ENCODE results near the gene KRT71. TPM values are rescaled to one million over a fixed set of nuclear protein-coding genes. Genes with fewer than 3 reads are reported as not detected.

The KRT71 gene
- polyA plus RNA-seq, 1 donor from 2014 or later = not detected

GRCh38 chr12:52535574-52535973, 17.4 kb downstream of the KRT71 start:
- Histone ChIP-seq H3K4me3 (ENCODE audit: low read length) (no peak overlapping the region), H3K9me2 (ENCODE audit: insufficient read depth, low read length) (no peaks in the 10 kb centered on the region), H2AFZ (ENCODE audit: low read depth, low read length) (no peak overlapping the region), H3K4me2 (ENCODE audit: low read length) (no peak overlapping the region), H3K36me3 (ENCODE audit: insufficient read depth, low read length) (no peaks in the 10 kb centered on the region), H3K27me3 (ENCODE audit: insufficient read depth, low read depth, low read length) (no peaks in the 10 kb centered on the region), H3K9ac (ENCODE audit: low read length) (no peak overlapping the region), H3K9me3 (ENCODE audit: low read length) (no peaks in the 10 kb centered on the region), H4K20me1 (ENCODE audit: insufficient read depth) (no peaks in the 10 kb centered on the region), H3K27ac (ENCODE audit: low read length) (no peak overlapping the region), H3K79me2 (replicated peaks; ENCODE audit: insufficient read depth, low read length) (no peaks in the 10 kb centered on the region), H3F3A (ENCODE audit: insufficient read depth, low read length, poor library complexity, severe bottlenecking) (no peaks in the 10 kb centered on the region)
- TF ChIP-seq EZH2 (IDR thresholded peaks at IDR 0.05; ENCODE audit: borderline replicate concordance, insufficient read depth, low read length, poor library complexity, severe bottlenecking) (no peak), POLR2AphosphoS5 (IDR thresholded peaks at IDR 0.05) (no peak), MXI1 (conservative IDR thresholded peaks at IDR 0.05; ENCODE audit: poor library complexity, severe bottlenecking) (no peak), REST (IDR thresholded peaks at IDR 0.05; ENCODE audit: borderline replicate concordance) (no peak), EP300 (conservative IDR thresholded peaks at IDR 0.05; ENCODE audit: poor library complexity, severe bottlenecking) (no peak), CTCF (IDR thresholded peaks at IDR 0.05; ENCODE audit: poor library complexity, severe bottlenecking) (no peak), RAD21 (conservative IDR thresholded peaks at IDR 0.05) (no peak), SMC3 (conservative IDR thresholded peaks at IDR 0.05; ENCODE audit: poor library complexity) (no peak), TAF1 (IDR thresholded peaks at IDR 0.05; ENCODE audit: low read depth) (no peak)

- Histone ChIP-seq H2AFZ (ENCODE audit: low read depth, low read length) (no peak overlapping the region), H3K4me3 (ENCODE audit: low read length) (no peak overlapping the region), H3K9me3 (ENCODE audit: low read length) (no peaks in the 10 kb centered on the region), H3K27ac (ENCODE audit: low read length) (no peak overlapping the region), H3K4me2 (ENCODE audit: low read length) (no peak overlapping the region), H3F3A (ENCODE audit: insufficient read depth, low read length, poor library complexity, severe bottlenecking) (no peaks in the 10 kb centered on the region), H3K9me2 (ENCODE audit: insufficient read depth, low read length) (no peaks in the 10 kb centered on the region), H3K9ac (ENCODE audit: low read length) (no peak overlapping the region), H3K79me2 (replicated peaks; ENCODE audit: insufficient read depth, low read length) (no peaks in the 10 kb centered on the region), H3K36me3 (ENCODE audit: insufficient read depth, low read length) (no peaks in the 10 kb centered on the region), H4K20me1 (ENCODE audit: insufficient read depth) (no peaks in the 10 kb centered on the region), H3K27me3 (ENCODE audit: insufficient read depth, low read depth, low read length) (no peaks in the 10 kb centered on the region)
- TF ChIP-seq TAF1 (IDR thresholded peaks at IDR 0.05; ENCODE audit: low read depth) = no peak
- no peak for TF ChIP-seq RAD21 (conservative IDR thresholded peaks at IDR 0.05)
- TF ChIP-seq SMC3 (conservative IDR thresholded peaks at IDR 0.05; ENCODE audit: poor library complexity) = no peak
- no peak for TF ChIP-seq REST (IDR thresholded peaks at IDR 0.05; ENCODE audit: borderline replicate concordance)
- no peak for TF ChIP-seq POLR2AphosphoS5 (IDR thresholded peaks at IDR 0.05)
- TF ChIP-seq EP300 (conservative IDR thresholded peaks at IDR 0.05; ENCODE audit: poor library complexity, severe bottlenecking) = no peak
- no peak for TF ChIP-seq MXI1 (conservative IDR thresholded peaks at IDR 0.05; ENCODE audit: poor library complexity, severe bottlenecking)
- TF ChIP-seq EZH2 (IDR thresholded peaks at IDR 0.05; ENCODE audit: borderline replicate concordance, insufficient read depth, low read length, poor library complexity, severe bottlenecking) = no peak
These were observed 18.5 kb downstream of the KRT71 start for GRCh38 chr12:52534482-52534881.
